ENCODE results near the gene GATD1.

GRCh38 chr11:815675-816432, 38.6 kb upstream of the GATD1 start:
- TF ChIP-seq CTCF (IDR thresholded peaks at IDR 0.05) (no peak), POLR2A (IDR thresholded peaks at IDR 0.05) (no peak), POLR2AphosphoS5 (IDR thresholded peaks at IDR 0.05) (no peak)
